RWPE2 (cell line): Measurements from ENCODE around the gene CCDC7.
"Not testable (repeated sequence)": the region's sequence is repeated elsewhere in the genome, so short reads cannot be mapped to it uniquely, and the experiment has no call there.

Experiments used
- ATAC-seq: fragments of 200-7000 bp; cut with Tn5 transposase; 3 replicates; pipeline ENCODE4 v1.9.1; 2021; ENCODE audit warnings: low read depth
- DNase-seq: peaks from one replicate; pipeline ENCODE4 v3.0.0-alpha.2; 2020; ENCODE audit warnings: low spot score
- H3K27ac ChIP-seq: fragments of 450-650 bp; 2 replicates; pipeline ENCODE4 v1.5.1; 2017; ENCODE audit warnings: mild to moderate bottlenecking; ENCODE audit not compliant: poor library complexity, severe bottlenecking
- H3K27me3 ChIP-seq: fragments of 250-450 bp; sonication (Bioruptor Pico); 2 replicates; pipeline ENCODE4 v1.5.1; 2021; ENCODE audit warnings: mild to moderate bottlenecking, moderate library complexity; ENCODE audit not compliant: insufficient read depth, poor library complexity, severe bottlenecking
- H3K36me3 ChIP-seq: fragments of 250-450 bp; sonication (Bioruptor Pico); 2 replicates; pipeline ENCODE4 v1.5.1; 2020; ENCODE audit warnings: low read depth, mild to moderate bottlenecking, moderate library complexity
- H3K4me1 ChIP-seq: fragments of 250-450 bp; sonication (Bioruptor Pico); 2 replicates; pipeline ENCODE4 v1.5.1; 2021; ENCODE audit warnings: mild to moderate bottlenecking, moderate library complexity; ENCODE audit not compliant: insufficient read depth, poor library complexity, severe bottlenecking
- H3K4me3 ChIP-seq: fragments of 250-450 bp; sonication (Bioruptor Pico); 2 replicates; pipeline ENCODE4 v1.5.1; 2021; ENCODE audit warnings: mild to moderate bottlenecking, moderate library complexity; ENCODE audit not compliant: severe bottlenecking
- H3K9me3 ChIP-seq: fragments of 250-450 bp; sonication (Bioruptor Pico); 2 replicates; pipeline ENCODE4 v1.5.1; 2021; ENCODE audit warnings: mild to moderate bottlenecking, moderate library complexity; ENCODE audit not compliant: severe bottlenecking
- TF ChIP-seq, protein P1 (sequence below): fragments of 450-650 bp; IDR thresholded peaks from one replicate; pipeline ENCODE4 v1.5.1; 2017; ENCODE audit warnings: mild to moderate bottlenecking, moderate library complexity; ENCODE audit not compliant: poor library complexity, severe bottlenecking

Gene CCDC7

DNA sequence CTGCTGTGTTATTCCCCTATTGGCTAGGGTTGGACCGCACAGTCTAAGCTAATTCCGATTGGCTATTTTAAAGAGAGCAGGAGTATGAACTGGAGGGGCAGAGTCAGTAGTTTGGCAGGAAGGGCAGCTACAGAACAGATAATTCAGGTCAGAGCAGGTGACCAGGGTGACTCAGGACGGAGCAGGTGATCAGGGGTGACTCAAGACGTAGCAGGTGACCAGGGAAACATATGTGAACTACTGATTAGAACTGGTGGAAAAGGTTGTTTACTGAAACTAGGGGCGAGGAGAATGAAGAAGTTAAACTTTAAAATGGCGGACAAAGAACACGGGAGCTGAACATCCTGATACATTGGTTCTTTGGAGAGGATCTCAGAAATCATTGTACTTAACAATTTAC lies 102.3 kb downstream of the CCDC7 start:
- H3K4me1 ChIP-seq, result no peaks in the 10 kb centered on the region
- H3K27ac ChIP-seq, result no peak overlapping the region
- no peaks in the 10 kb centered on the region for H3K36me3 ChIP-seq
- no peaks in the 10 kb centered on the region for H3K27me3 ChIP-seq
- TF ChIP-seq, protein P1, sequence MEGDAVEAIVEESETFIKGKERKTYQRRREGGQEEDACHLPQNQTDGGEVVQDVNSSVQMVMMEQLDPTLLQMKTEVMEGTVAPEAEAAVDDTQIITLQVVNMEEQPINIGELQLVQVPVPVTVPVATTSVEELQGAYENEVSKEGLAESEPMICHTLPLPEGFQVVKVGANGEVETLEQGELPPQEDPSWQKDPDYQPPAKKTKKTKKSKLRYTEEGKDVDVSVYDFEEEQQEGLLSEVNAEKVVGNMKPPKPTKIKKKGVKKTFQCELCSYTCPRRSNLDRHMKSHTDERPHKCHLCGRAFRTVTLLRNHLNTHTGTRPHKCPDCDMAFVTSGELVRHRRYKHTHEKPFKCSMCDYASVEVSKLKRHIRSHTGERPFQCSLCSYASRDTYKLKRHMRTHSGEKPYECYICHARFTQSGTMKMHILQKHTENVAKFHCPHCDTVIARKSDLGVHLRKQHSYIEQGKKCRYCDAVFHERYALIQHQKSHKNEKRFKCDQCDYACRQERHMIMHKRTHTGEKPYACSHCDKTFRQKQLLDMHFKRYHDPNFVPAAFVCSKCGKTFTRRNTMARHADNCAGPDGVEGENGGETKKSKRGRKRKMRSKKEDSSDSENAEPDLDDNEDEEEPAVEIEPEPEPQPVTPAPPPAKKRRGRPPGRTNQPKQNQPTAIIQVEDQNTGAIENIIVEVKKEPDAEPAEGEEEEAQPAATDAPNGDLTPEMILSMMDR, result no peak
- H3K4me3 ChIP-seq, result no peak overlapping the region
- H3K9me3 ChIP-seq, result no peaks in the 10 kb centered on the region
- DNase-seq (no peak), ATAC-seq (no peak)

DNA sequence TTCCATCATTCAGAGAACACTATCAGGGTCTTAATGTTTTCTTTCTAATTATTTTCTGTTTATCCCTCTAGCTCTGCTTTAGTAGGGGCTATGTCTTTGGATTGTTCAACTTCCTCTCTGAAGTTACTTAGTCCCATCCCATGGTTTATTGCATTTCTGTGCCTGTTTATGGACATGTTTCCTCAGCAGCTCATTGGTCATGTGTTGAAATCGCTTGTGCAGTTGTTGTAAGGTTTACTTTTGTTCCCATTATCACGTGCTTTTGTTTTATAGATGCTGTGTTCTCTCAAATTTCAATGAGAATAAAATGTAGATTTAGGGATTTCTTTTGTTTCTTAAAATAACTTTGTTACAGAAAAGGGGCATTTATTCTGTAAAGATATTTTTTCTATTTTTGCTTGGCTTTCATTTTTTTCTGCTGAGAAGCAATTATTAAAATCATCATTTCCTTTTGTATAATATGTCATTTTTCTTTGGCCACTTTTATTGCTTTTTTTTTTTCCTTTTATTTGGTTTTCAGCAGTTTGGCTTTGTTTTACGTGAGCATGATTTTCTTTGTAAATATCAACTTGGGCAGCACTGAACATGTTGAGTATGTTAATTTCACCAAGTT lies 110.9 kb downstream of the CCDC7 start:
- ATAC-seq (no peak), DNase-seq (no peak)
- H3K4me3 ChIP-seq, result no peak overlapping the region
- no peaks in the 10 kb centered on the region for H3K36me3 ChIP-seq
- H3K9me3 ChIP-seq, result no peaks in the 10 kb centered on the region
- H3K27ac ChIP-seq, result no peak overlapping the region
- no peaks in the 10 kb centered on the region for H3K4me1 ChIP-seq
- no peaks in the 10 kb centered on the region for H3K27me3 ChIP-seq
- TF ChIP-seq, protein P1, result no peak

DNA sequence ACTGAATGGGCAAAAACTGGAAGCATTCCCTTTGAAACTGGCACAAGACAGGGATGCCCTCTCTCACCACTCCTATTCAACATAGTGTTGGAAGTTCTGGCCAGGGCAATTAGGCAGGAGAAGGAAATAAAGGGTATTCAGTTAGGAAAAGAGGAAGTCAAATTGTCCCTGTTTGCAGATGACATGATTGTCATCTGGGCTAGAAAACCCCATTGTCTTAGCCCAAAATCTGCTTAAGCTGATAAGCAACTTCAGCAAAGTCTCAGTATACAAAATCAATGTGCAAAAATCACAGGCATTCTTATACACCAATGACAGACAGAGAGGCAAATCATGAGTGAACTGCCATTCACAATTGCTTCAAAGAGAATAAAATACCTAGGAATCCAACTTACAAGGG lies 116.8 kb downstream of the CCDC7 start:
- H3K9me3 ChIP-seq, ATAC-seq, H3K36me3 ChIP-seq, H3K27me3 ChIP-seq, H3K27ac ChIP-seq, H3K4me3 ChIP-seq, DNase-seq, H3K4me1 ChIP-seq: not testable (repeated sequence)

DNA sequence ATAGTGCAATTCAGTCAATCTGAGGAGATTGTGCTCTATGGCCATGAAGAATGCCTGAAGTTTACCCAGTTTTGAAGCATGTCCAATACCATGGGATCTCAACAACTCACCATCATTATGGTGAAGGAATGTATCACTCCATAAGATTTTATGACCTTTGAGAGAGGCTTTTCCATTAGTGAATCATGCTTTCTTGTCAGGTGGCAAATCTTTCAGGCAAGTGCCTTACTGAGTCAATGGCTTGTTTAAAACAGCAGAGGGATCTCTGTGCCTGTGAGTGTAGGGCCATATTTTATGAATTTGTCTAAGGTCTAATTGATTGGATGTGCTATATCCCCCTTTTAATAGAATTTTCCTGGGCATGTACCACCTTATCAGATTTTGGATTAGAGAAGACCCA lies 131.5 kb downstream of the CCDC7 start:
- TF ChIP-seq, protein P1, result no peak
- H3K27me3 ChIP-seq, result no peaks in the 10 kb centered on the region
- H3K4me3 ChIP-seq, result no peak overlapping the region
- ATAC-seq (no peak; the same call in 2 of the 3 replicates), DNase-seq (no peak)
- no peaks in the 10 kb centered on the region for H3K9me3 ChIP-seq
- H3K4me1 ChIP-seq, result no peaks in the 10 kb centered on the region
- no peak overlapping the region for H3K27ac ChIP-seq
- H3K36me3 ChIP-seq, result no peaks in the 10 kb centered on the region

DNA sequence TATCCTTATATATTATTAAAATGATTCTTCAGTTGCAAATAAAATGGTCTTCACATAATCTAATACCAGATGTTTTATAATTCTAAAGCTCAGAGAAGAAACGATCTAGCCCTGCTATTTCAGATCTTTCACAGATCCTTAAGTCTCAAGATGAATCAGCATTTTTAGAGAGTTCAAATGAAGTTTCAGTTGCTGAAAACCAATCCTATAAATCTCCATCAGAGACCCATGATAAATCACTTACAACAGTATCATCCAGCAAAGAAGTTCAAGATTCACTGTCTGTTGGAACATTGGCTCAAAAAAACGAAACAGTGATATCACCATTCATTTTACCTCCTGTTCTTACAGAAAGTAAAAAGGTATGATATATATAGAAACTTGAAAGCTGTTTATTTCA lies 137.0 kb downstream of the CCDC7 start:
- Histone ChIP-seq H3K36me3 (no peaks in the 10 kb centered on the region; the same call in 1 of the 2 replicates), H3K4me3 (no peak overlapping the region), H3K27me3 (no peaks in the 10 kb centered on the region), H3K27ac (no peak overlapping the region), H3K9me3 (no peaks in the 10 kb centered on the region), H3K4me1 (no peaks in the 10 kb centered on the region)
- no peak for ATAC-seq
- DNase-seq, result no peak
- TF ChIP-seq, protein P1, result no peak

DNA sequence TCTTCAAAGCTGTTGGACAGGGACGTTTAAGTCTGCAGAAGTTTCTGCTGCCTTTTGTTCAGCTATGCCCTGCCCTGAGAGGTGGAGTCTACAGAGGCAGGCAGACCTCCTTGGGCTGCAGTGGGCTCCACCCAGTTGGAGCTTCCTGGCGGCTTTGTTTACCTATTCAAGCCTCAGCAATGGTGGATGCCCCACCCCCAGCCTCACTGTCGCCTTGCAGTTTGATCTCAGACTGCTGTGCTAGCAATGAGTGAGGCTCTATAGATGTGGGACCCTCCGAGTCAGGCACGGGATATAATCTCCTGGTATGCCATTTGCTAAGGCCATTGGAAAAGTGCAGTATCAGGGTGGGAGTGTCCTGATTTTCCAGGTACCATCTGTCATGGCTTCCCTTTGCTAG lies 152.1 kb downstream of the CCDC7 start:
- DNase-seq, H3K4me3 ChIP-seq, H3K27me3 ChIP-seq, H3K27ac ChIP-seq, H3K36me3 ChIP-seq, ATAC-seq, H3K4me1 ChIP-seq, H3K9me3 ChIP-seq: not testable (repeated sequence)
